ENCODE data around the gene MRGPRE. TPM values are rescaled to one million over a fixed set of nuclear protein-coding genes. Genes with fewer than 3 reads are reported as not detected.

The MRGPRE gene
- total RNA-seq, 4 donors from 2014 or later: 0.50 TPM; not detected in 3

GRCh38 chr11:3189196-3189843, 42.9 kb downstream of the MRGPRE start:
- Histone ChIP-seq H3K36me3 (no peaks in the 10 kb centered on the region), H3K27me3 (peaks cover 0 to 49% (median 0%) of the 10 kb centered on the region in 4 donors), H3K9me3 (no peaks in the 10 kb centered on the region), H3K4me3 (no peak overlapping the region), H3K4me1 (no peaks in the 10 kb centered on the region), H3K27ac (no peak overlapping the region)
- TF ChIP-seq CTCF (IDR thresholded peaks at IDR 0.05): no peak
- no peak for TF ChIP-seq POLR2A (IDR thresholded peaks at IDR 0.05)
- intact Hi-C loops (cut with DNase I): no loop called here
- 52 to 65% methylated on average over 3 to 6 of the region's 15 CpGs for WGBS, 2 donors
- DNase-seq: no peak

- TF ChIP-seq CTCF (IDR thresholded peaks at IDR 0.05) (no peak), POLR2A (IDR thresholded peaks at IDR 0.05) (no peak)
- no peaks in the 10 kb centered on the region for H3K36me3 ChIP-seq
- H3K4me3 ChIP-seq: no peak overlapping the region
- WGBS, 2 donors: 77 to 80% methylated on average over 12 to 15 of the region's 17 CpGs
- H3K27ac ChIP-seq: no peak overlapping the region
- intact Hi-C loops (cut with DNase I): no loop called here
- H3K4me1 ChIP-seq: no peaks in the 10 kb centered on the region
- no peaks in the 10 kb centered on the region for H3K9me3 ChIP-seq
- peaks cover 0 to 45% (median 0%) of the 10 kb centered on the region in 4 donors for H3K27me3 ChIP-seq
- DNase-seq: no peak
These were observed 43.6 kb downstream of the MRGPRE start for GRCh38 chr11:3188496-3189195.

GRCh38 chr11:3186166-3186953, 45.9 kb downstream of the MRGPRE start:
- DNase-seq: no peak
- H3K27ac ChIP-seq: no peak overlapping the region
- WGBS, 2 donors: 70 to 73% methylated on average over 9 to 10 of the region's 11 CpGs

GRCh38 chr11:3184732-3185347, 47.4 kb downstream of the MRGPRE start:
- no peak for DNase-seq
- 66 to 71% methylated on average over 11 of the region's 11 CpGs for WGBS, 2 donors
- no peak for TF ChIP-seq CTCF (IDR thresholded peaks at IDR 0.05)
- no peak for TF ChIP-seq POLR2A (IDR thresholded peaks at IDR 0.05)
- Histone ChIP-seq H3K27me3 (peaks cover 0 to 29% (median 0%) of the 10 kb centered on the region in 4 donors), H3K36me3 (no peaks in the 10 kb centered on the region), H3K4me3 (no peak overlapping the region), H3K4me1 (no peaks in the 10 kb centered on the region), H3K9me3 (no peaks in the 10 kb centered on the region), H3K27ac (no peak overlapping the region)
- intact Hi-C loops (cut with DNase I): no loop called here

More at GRCh38 chr11:3186166-3186953, 45.9 kb downstream of the MRGPRE start:
- Histone ChIP-seq H3K27me3 (peaks cover 0 to 29% (median 0%) of the 10 kb centered on the region in 4 donors), H3K9me3 (no peaks in the 10 kb centered on the region), H3K4me3 (no peak overlapping the region), H3K36me3 (no peaks in the 10 kb centered on the region), H3K4me1 (no peaks in the 10 kb centered on the region)
- TF ChIP-seq CTCF (IDR thresholded peaks at IDR 0.05): no peak
- no peak for TF ChIP-seq POLR2A (IDR thresholded peaks at IDR 0.05)
- intact Hi-C loops (cut with DNase I): no loop called here

Data from esophagus squamous epithelium (tissue), 5 donors.